T-helper 9 cell (primary cell): ENCODE measurements around the gene GRHL1.
"Not testable (repeated sequence)": the region's sequence is repeated elsewhere in the genome, so short reads cannot be mapped to it uniquely, and the experiment has no call there.

Experiments
- DNase-seq: peaks from one replicate; pipeline ENCODE4 v3.0.0-alpha.2; 2020

GRHL1 gene

GRCh38 chr2:10028407-10028987 is 77.0 kb downstream of the GRHL1 start:
- no peak for DNase-seq

GRCh38 chr2:10028988-10029874 is 77.7 kb downstream of the GRHL1 start:
- DNase-seq: no peak

DNA sequence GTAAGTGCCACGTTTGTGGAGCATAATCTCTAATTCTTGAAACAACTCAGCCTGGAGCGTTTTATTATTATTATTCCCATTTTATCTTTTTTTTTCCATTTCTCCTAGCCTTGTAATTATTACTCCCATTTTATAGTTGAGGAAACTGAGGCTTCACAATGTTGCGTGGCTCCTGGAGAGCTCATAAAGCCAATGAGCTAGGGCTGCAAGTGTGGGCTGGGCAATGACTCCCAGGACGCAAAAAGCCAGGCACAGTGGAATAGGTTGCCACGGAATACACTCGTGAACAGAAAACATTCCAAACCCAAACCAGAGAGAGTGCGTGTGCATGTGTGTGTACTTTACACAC is 78.4 kb downstream of the GRHL1 start:
- no peak for DNase-seq

DNA sequence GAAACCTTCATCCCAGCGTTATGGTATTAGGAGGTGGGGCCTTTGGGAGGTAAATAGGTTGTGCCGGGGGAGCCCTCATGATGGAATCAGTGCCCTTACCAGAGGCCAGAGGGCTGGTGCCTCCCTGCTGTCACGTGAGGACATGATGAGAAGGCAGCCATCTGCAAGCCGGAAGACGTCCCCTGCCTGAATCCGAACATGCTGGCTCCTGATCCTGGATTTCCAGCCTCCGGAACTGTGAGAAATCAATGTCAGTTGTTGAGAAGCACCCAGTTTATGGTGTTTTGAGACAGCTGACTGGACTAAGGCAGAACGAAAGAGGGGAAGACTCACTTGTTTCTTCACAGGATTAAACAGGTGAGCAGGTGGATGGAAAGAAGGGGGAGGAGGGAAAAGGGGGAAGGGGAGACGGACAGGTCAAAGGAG is 78.8 kb downstream of the GRHL1 start:
- DNase-seq: no peak

DNA sequence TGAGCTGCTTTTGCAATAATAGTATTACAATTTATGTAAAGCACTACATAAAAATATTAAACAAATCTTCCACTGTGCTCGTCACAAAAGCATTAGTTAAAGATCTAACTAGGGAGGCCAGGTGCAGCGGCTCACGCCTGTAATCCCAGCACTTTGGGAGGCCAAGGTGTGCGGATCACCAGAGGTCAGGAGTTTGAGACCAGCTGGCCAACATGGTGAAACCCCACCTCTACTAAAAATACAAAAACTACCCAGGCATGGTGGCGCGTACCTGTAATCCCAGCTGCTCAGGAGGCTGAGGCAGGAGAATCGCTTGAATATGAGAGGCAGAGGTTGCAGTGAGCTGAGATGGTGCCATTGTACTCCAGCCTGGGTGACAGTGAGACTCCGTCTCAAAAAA is 79.3 kb downstream of the GRHL1 start:
- not testable (repeated sequence) for DNase-seq

GRCh38 chr2:10031886-10032745 is 80.6 kb downstream of the GRHL1 start:
- DNase-seq: no peak

- no peak for DNase-seq
Measured at GRCh38 chr2:10032746-10033105, 81.2 kb downstream of the GRHL1 start.

GRCh38 chr2:10033251-10034006 is 81.9 kb downstream of the GRHL1 start:
- no peak for DNase-seq

DNA sequence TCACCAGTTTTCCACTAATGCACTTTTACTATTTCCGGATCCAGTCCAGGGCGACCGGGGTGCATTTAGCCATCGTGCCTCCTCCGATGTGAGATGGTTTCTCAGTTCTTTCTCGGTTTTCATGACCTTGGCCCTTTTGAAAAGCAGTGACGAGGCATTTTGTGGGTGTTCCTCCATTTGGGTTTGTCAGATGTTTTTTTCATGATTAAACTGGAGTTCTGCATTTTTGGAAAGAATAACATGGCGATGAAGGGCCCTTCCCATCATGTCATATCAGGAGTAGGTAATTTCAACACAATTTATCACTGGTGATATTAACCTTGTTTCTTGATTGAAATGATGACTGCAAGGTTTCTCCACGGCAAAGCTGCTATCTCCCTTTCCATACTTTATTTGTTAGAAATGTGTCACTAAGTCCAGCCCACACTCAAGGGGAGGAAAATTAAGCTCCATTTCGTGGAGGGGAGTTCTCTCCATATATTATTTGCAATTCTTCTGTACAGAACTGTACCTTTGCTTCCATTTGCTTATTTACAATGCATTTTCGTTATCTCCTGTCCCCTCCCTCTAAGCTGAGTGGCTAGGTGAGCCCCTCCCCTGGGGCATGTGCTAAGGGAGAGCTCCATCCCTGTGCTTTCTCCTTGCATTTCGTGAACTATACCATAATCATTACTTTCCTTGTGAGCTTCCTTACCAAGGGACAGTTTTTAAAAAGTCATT is 83.0 kb downstream of the GRHL1 start:
- no peak for DNase-seq

DNA sequence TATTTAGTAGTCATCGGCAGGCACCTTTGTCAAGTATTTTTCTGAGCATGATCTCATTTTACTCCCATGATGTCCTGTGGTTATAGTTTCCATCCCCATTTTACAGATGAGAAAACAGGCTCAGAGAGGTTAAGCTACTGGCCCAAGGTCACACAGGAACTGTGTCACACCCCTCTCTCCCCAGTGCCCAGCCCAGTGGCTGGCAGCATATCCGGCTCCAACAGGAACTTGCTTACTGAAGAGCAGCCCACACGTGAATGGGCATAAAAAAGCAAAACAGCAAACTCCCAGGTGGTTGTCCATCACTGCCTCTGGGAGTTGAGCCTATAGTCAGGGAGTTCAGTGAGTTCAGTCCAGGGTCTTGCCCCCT is 83.5 kb downstream of the GRHL1 start:
- DNase-seq: no peak

GRCh38 chr2:10035633-10036032 is 84.1 kb downstream of the GRHL1 start:
- DNase-seq: no peak

GRCh38 chr2:10036095-10036884 is 84.8 kb downstream of the GRHL1 start:
- DNase-seq: no peak

- no peak for DNase-seq
Measured at GRCh38 chr2:10038123-10038522, 86.6 kb downstream of the GRHL1 start.

GRCh38 chr2:10038716-10039115 is 87.2 kb downstream of the GRHL1 start:
- DNase-seq: no peak

DNA sequence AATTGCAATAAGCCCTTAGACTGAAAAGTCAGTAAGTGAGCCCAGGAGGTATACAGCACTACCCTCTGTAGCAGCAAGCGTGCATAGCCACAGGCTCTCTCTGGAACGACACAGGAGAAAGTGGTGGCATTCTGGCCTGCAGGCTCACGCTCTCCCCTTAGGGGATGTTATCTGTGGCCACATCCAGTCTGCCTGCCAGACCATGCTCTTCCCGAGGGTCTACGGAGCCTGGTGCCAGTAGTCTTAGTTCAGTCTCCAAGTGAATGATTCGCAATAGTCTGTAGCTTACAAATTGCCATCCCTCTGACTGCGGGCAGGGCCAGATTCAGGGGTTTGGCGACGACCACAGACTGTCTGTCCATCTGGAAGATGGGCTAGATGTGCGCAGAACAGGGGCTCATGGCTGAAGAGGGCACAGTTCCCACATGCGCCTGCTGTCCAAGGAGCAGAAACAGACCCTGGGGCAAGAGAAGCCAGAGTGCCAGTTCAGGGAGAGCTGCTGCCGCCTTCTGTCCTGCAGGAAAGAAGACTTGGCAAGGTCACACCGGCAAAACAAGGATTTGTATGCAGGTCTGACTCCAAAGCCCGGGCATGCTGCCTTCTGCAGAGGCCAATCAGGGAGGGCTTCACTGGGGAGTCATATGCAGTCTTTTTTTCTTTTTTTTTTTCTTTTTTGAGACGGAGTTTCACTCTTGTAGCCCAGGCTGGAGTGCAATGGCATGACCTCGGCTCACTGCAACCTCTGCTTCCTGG is 88.3 kb downstream of the GRHL1 start:
- no peak for DNase-seq

GRCh38 chr2:10041711-10042110 is 90.2 kb downstream of the GRHL1 start:
- no peak for DNase-seq

GRCh38 chr2:10042301-10043161 is 91.0 kb downstream of the GRHL1 start:
- peak; percentile 16 for DNase-seq

DNA sequence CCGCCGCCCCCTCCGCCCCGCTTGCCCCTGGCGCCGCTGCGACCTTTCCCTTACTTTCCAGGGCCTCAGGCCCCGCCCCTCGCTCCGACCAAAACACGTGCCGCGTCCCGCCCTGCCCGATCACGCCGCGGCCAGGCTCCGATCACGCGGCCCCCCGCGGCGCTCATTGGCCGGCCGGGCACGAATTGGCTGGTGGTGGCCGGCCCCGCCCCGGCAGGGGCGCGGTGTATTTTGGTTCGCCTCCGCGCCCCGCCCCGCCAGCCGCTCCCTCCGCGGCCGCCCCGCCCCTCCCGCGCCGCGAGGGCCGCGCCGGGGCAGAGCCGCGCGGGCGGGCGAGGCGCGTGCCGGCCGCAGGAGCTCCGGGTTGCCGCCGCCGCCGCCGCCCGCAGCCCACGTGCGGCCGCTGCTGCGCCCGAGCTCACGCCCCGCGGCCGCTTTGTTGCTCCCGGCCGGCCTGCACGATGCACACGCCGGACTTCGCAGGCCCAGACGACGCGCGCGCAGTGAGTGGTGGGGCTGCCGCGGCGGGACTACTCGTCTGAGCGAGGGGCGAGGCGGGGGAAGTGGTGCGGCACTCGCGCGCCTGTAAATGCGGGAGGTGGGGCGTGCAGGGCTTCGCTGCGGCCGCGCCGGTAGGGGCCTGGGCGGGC is 91.9 kb downstream of the GRHL1 start, which contains the start of gene KLF11:
Gene KLF11, plus strand, starts transcription at position 295 of the 650 bp plus-strand sequence. Its CDS starts 167 bp downstream, at position 462.
- DNase-seq: peak; percentile 74
